MM.1S (cell line): Measurements from ENCODE around the gene CYP2J2.

Source experiments
- DNase-seq: peaks from one replicate; pipeline ENCODE4 v3.0.0-alpha.2; 2015
- H2AFZ ChIP-seq: fragments of 300-600 bp; sonication (generic); 2 replicates; pipeline ENCODE4 v1.6.0; 2016; ENCODE audit warnings: antibody characterized with exemption, low read length
- H3F3A ChIP-seq: fragments of 300-600 bp; sonication (generic); 2 replicates; pipeline ENCODE4 v1.6.1; 2016; ENCODE audit warnings: mild to moderate bottlenecking, antibody characterized with exemption, low read length, moderate library complexity, mixed read lengths; ENCODE audit not compliant: insufficient read depth
- H3K27ac ChIP-seq: fragments of 300-600 bp; sonication (generic); 2 replicates; pipeline ENCODE4 v1.5.1; 2016; ENCODE audit warnings: mild to moderate bottlenecking, low read length
- H3K27me3 ChIP-seq: fragments of 300-600 bp; sonication (generic); replicated peaks from 2 replicates; pipeline ENCODE4 v1.6.0; 2016; ENCODE audit warnings: low read length; ENCODE audit not compliant: insufficient read depth
- H3K36me3 ChIP-seq: fragments of 300-600 bp; sonication (generic); replicated peaks from 2 replicates; pipeline ENCODE4 v1.6.1; 2016; ENCODE audit warnings: mild to moderate bottlenecking, low read length, mixed read lengths; ENCODE audit not compliant: insufficient read depth
- H3K4me1 ChIP-seq: fragments of 300-600 bp; sonication (generic); 2 replicates; pipeline ENCODE4 v1.6.1; 2016; ENCODE audit warnings: low read length, mixed read lengths
- H3K4me2 ChIP-seq: fragments of 300-600 bp; sonication (generic); 2 replicates; pipeline ENCODE4 v1.6.0; 2016; ENCODE audit warnings: low read depth, low read length
- H3K4me3 ChIP-seq: fragments of 300-600 bp; sonication (generic); 2 replicates; pipeline ENCODE4 v1.5.1; 2016; ENCODE audit warnings: low read length, mixed read lengths
- H3K79me2 ChIP-seq: fragments of 300-600 bp; sonication (generic); 2 replicates; pipeline ENCODE4 v1.6.1; 2016; ENCODE audit warnings: mixed run types, low read length, mixed read lengths
- H3K9ac ChIP-seq: fragments of 300-600 bp; sonication (generic); 2 replicates; pipeline ENCODE4 v1.6.1; 2016; ENCODE audit warnings: low read length, mixed read lengths
- H3K9me2 ChIP-seq: fragments of 300-600 bp; sonication (generic); replicated peaks from 2 replicates; pipeline ENCODE4 v1.6.1; 2016; ENCODE audit warnings: mild to moderate bottlenecking, low read length, mixed read lengths; ENCODE audit not compliant: insufficient read depth
- H3K9me3 ChIP-seq: fragments of 300-600 bp; sonication (generic); replicated peaks from 2 replicates; pipeline ENCODE4 v1.6.1; 2016; ENCODE audit warnings: mild to moderate bottlenecking, low read length, mixed read lengths; ENCODE audit not compliant: insufficient read depth
- H4K20me1 ChIP-seq: fragments of 300-600 bp; sonication (generic); 2 replicates; pipeline ENCODE4 v1.6.1; 2016; ENCODE audit warnings: mild to moderate bottlenecking, low read length, moderate library complexity, mixed read lengths; ENCODE audit not compliant: insufficient read depth
- EZH2 ChIP-seq: fragments of 300-600 bp; sonication (generic); optimal IDR thresholded peaks from 2 replicates; pipeline ENCODE3; 2017; ENCODE audit warnings: low read depth, mild to moderate bottlenecking, antibody characterized with exemption, low read length, mixed read lengths
- EZH2phosphoT487 ChIP-seq: fragments of 300-600 bp; sonication (generic); IDR thresholded peaks from 2 replicates; pipeline ENCODE4 v1.6.1; 2018; ENCODE audit warnings: antibody characterized with exemption, low read length
- TF ChIP-seq, protein P1 (sequence below): fragments of 300-600 bp; sonication (generic); IDR thresholded peaks from 2 replicates; pipeline ENCODE4 v1.5.1; 2016; ENCODE audit warnings: antibody characterized with exemption, low read length, mixed read lengths

CYP2J2 gene

GRCh38 chr1:59919746-59920145 is 6.8 kb downstream of the CYP2J2 start:
- TF ChIP-seq EZH2 (no peak), EZH2phosphoT487 (no peak)
- TF ChIP-seq, protein P1, sequence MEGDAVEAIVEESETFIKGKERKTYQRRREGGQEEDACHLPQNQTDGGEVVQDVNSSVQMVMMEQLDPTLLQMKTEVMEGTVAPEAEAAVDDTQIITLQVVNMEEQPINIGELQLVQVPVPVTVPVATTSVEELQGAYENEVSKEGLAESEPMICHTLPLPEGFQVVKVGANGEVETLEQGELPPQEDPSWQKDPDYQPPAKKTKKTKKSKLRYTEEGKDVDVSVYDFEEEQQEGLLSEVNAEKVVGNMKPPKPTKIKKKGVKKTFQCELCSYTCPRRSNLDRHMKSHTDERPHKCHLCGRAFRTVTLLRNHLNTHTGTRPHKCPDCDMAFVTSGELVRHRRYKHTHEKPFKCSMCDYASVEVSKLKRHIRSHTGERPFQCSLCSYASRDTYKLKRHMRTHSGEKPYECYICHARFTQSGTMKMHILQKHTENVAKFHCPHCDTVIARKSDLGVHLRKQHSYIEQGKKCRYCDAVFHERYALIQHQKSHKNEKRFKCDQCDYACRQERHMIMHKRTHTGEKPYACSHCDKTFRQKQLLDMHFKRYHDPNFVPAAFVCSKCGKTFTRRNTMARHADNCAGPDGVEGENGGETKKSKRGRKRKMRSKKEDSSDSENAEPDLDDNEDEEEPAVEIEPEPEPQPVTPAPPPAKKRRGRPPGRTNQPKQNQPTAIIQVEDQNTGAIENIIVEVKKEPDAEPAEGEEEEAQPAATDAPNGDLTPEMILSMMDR, result no peak
- Histone ChIP-seq H3K4me2 (no peak overlapping the region), H3K27ac (no peak overlapping the region), H3K79me2 (no peaks in the 10 kb centered on the region), H3F3A (no peaks in the 10 kb centered on the region), H2AFZ (no peak overlapping the region), H3K27me3 (no peaks in the 10 kb centered on the region), H3K9me3 (no peaks in the 10 kb centered on the region), H3K9ac (no peak overlapping the region), H3K4me3 (no peak overlapping the region), H3K9me2 (no peaks in the 10 kb centered on the region), H3K4me1 (0 out of 2 replicates have a peak, but pooled peaks cover 5% of the 10 kb centered on the region), H4K20me1 (no peaks in the 10 kb centered on the region), H3K36me3 (no peaks in the 10 kb centered on the region)
- DNase-seq, result no peak

DNA sequence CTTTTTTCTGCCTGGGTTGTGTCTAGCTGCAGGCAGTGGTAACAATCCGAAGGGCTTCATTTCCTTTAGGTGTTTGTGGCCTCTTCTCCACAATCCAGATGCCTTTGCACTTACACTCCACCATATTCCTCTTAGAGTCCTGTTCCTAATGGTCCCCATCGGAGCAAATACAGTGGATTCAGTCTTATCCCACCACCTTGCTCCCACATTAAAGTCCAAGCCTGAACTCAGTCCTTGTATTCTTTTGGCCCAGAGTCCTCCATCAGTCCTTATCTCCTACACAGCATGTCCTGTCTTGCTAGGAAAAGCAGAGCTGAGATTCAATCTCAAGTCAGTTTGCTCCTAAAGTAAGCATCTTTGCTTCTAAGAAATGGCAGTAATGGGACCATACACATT is 8.8 kb downstream of the CYP2J2 start:
- Histone ChIP-seq H3K9me2 (no peaks in the 10 kb centered on the region), H3F3A (no peaks in the 10 kb centered on the region), H3K9me3 (no peaks in the 10 kb centered on the region), H3K27ac (no peak overlapping the region), H3K79me2 (no peaks in the 10 kb centered on the region), H2AFZ (no peak overlapping the region), H3K4me2 (no peak overlapping the region), H3K9ac (no peak overlapping the region), H3K4me1 (0 out of 2 replicates have a peak, but pooled peaks cover 5% of the 10 kb centered on the region), H3K27me3 (no peaks in the 10 kb centered on the region), H3K4me3 (no peak overlapping the region), H4K20me1 (no peaks in the 10 kb centered on the region), H3K36me3 (no peaks in the 10 kb centered on the region)
- TF ChIP-seq, protein P1, result no peak
- TF ChIP-seq EZH2phosphoT487, result no peak
- no peak for TF ChIP-seq EZH2
- DNase-seq, result no peak

DNA sequence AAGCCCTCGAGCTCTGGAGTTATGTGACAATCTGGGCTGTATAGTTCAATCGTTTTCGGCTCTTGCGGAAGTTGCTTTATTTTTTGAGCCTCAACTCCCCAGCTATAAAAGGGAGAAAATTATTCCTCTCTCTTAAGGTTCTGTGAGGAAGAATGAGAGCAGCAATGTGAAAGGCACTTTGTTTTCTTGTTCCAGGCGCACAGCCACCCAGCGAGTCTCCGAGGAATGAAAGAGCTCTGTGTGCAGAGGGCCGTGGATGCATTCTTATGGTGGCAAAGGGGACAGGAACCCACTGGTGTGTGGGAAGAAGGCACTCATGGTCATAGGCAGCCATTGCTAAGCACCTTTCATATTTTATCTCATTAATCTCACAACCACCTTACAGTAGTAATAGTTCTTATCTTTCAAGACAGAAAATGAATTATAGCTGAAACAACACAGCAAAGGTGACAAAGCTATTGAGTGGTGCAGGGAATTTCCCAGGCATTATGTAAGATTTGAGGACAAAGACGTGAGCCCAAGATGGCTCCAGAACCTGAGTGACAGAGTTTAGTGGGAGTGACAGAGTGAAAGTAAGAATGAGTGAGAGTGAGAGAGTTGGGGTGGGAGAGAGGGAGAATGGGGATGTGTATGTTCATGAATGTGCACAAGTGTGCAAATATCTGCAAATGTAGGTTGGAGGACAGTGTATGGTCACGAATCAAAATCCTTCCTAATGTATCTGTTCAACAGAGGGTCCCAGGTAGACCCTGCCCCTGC is 9.4 kb downstream of the CYP2J2 start:
- Histone ChIP-seq H3F3A (no peaks in the 10 kb centered on the region), H3K36me3 (no peaks in the 10 kb centered on the region), H3K27ac (no peak overlapping the region), H3K4me1 (0 out of 2 replicates have a peak, but pooled peaks cover 5% of the 10 kb centered on the region), H2AFZ (no peak overlapping the region), H3K9ac (no peak overlapping the region), H3K4me3 (no peak overlapping the region), H3K9me2 (no peaks in the 10 kb centered on the region), H3K9me3 (no peaks in the 10 kb centered on the region), H3K27me3 (no peaks in the 10 kb centered on the region), H4K20me1 (no peaks in the 10 kb centered on the region), H3K79me2 (no peaks in the 10 kb centered on the region), H3K4me2 (no peak overlapping the region)
- no peak for DNase-seq
- TF ChIP-seq EZH2phosphoT487 (no peak), EZH2 (no peak)
- TF ChIP-seq, protein P1, result no peak
